HPDE6-E6E7 (cell line): ENCODE results near the gene PIGX.

Experiments
- DNase-seq: peaks from one replicate; pipeline ENCODE4 v3.0.0; 2011; ENCODE audit warnings: missing footprints; ENCODE audit errors: extremely low spot score

Gene PIGX

GRCh38 chr3:196711838-196712513, at the start of gene PIGX, which contains the start of gene CEP19:
Gene PIGX (plus strand): TSS chr3:196712377.
Gene CEP19 (minus strand): TSS chr3:196712250. CDS start chr3:196708657, 3,593 bp downstream.
- peak; percentile 89 for DNase-seq

- no peak for DNase-seq
These were observed 49.2 kb upstream of the PIGX start for GRCh38 chr3:196662711-196663571.

GRCh38 chr3:196666001-196666867, 45.9 kb upstream of the PIGX start:
- peak; percentile 57 for DNase-seq

GRCh38 chr3:196667056-196667825, 44.9 kb upstream of the PIGX start:
- DNase-seq: no peak

- no peak for DNase-seq
These were observed 41.8 kb upstream of the PIGX start for GRCh38 chr3:196670339-196670738.

- DNase-seq: no peak
These were observed 38.5 kb upstream of the PIGX start for GRCh38 chr3:196673632-196674031.

GRCh38 chr3:196677353-196677752, 34.8 kb upstream of the PIGX start:
- no peak for DNase-seq

- no peak for DNase-seq
These were observed 34.2 kb upstream of the PIGX start for GRCh38 chr3:196677931-196678330.

- DNase-seq: no peak
These were observed 27.4 kb upstream of the PIGX start for GRCh38 chr3:196684548-196685407.

GRCh38 chr3:196686436-196686835, 25.7 kb upstream of the PIGX start:
- DNase-seq: no peak

- peak; percentile 51 for DNase-seq
These were observed 23.8 kb upstream of the PIGX start for GRCh38 chr3:196688349-196688748.

- no peak for DNase-seq
These were observed 22.1 kb upstream of the PIGX start for GRCh38 chr3:196689941-196690660.

GRCh38 chr3:196691386-196691785, 20.8 kb upstream of the PIGX start:
- no peak for DNase-seq

- DNase-seq: peak; percentile 40
These were observed 18.0 kb upstream of the PIGX start for GRCh38 chr3:196694202-196694638.

GRCh38 chr3:196694941-196695848, 17.0 kb upstream of the PIGX start:
- no peak for DNase-seq

- DNase-seq: no peak
These were observed 16.3 kb upstream of the PIGX start for GRCh38 chr3:196695849-196696226.

- DNase-seq: no peak
These were observed 14.9 kb upstream of the PIGX start for GRCh38 chr3:196697270-196697669.

- no peak for DNase-seq
These were observed 12.4 kb upstream of the PIGX start for GRCh38 chr3:196699749-196700148.
